ENCODE results near the gene RMDN2.
"Not testable (repeated sequence)": the region's sequence is repeated elsewhere in the genome, so short reads cannot be mapped to it uniquely, and the experiment has no call there.

Gene RMDN2

DNA sequence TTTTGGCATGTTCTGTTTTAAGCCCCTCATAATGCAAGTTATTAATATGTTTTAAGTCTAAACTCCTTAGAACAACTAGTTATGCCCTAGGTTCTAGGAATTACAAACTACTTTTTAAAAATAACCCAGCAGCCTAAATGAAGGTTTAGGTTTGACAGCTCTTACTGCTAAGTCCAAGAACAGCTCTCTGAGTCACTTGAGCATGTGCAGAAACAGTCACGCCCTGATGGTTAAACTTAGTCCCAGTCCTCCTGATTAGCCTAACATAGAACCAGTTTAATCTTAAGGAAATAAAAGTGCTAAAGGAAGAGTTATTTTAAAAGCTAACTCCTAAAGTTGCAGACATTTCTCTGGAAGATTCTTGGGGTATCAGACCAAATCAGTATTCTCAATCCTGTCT, 72.5 kb downstream of the RMDN2 start:
- no peak for DNase-seq

DNA sequence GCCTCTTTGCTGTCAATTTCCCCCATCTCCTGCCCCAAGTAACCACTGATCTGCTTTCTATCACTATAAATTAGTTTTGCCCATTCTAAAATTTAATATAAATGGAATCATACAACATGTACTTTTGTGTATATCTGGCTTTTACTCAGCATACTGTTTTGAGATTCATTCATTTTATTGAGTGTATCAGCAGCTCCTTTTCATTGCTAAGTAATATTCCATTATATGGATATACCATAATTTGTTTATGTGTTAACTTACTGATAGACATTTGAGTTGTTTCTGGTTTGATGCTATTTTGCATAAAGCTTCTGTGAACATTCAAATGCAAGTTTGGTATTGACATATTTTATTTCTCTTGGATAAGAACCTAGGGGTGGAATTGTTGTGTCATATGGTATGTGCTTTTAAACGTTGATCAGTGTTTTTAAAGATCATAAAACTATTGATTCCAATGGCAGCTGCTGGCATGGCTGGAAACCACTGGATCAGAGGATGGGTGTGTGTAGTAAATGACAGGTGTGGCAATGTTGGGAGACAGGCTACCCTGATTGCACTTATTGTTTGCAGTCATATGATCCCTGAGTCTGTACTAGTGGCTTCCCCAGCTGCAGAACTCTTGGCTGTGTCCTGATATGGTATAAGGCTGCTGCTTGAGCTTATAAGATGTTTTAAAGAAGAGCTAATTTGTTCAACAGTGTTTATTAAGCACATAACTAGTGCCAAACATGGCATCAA, 75.6 kb downstream of the RMDN2 start:
- no peak for DNase-seq

DNA sequence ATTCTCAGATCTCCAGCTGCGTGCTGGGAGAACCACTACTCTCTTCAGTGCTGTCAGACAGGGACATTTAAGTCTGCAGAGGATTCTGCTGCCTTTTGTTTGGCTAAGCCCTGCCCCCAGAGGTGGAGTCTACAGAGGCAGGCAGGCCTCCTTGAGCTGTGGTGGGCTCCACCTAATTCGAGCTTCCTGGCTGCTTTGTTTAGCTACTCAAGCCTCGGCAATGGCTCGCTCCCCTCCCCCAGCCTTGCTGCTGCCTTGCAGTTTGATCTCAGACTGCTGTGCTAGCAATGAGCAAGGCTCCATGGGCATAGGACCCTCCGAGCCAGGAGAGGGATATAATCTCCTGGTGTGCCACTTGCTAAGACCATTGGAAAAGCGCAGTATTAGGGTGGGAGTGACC, 85.1 kb downstream of the RMDN2 start:
- DNase-seq = not testable (repeated sequence)

DNA sequence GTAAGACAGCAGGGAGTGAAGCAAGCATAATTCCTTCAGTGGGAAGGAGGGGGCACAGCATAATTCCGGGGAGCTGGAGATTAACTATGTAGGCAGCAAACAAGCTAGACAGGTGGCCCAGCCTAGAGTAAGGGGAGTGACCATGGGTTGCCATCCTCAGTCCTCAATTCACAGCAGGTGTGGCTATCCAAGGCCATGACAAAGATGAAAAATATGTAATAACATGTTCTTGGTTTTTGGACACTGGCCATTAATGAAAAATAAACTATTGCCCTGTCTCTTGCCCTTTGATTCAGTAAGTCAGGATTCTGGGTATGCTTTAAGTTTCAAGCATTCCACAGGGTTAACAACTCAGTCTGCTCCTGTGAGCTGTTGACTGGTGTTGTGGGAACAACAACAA, 85.9 kb downstream of the RMDN2 start:
- no peak for DNase-seq

DNA sequence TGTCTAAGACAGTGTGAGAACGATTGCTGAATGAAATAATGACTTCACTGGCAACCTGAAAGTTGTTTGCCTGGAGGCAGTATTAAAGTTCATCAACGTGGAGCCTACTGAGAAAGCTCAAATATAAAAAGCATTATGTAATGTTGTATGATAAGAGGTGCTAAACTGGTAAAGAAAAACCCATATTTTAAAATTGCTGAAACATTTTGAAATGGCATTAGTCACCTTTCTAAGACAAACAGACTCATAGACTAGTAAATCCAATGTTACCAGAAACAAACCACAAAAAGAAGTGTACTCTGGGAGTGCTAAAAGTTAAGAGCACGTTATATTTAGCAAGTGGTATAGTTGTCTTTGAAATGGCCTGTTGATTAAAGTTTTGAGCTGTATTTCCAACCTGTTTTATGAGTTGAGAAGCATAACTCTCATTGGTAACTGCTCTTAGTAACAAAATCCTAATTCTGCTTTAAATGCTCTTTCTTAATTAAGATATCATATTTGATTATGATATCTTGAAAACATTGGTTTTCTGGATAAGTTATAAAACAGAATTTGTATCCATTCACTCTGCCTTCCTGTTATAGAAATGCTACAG, 88.2 kb downstream of the RMDN2 start:
- no peak for DNase-seq

DNA sequence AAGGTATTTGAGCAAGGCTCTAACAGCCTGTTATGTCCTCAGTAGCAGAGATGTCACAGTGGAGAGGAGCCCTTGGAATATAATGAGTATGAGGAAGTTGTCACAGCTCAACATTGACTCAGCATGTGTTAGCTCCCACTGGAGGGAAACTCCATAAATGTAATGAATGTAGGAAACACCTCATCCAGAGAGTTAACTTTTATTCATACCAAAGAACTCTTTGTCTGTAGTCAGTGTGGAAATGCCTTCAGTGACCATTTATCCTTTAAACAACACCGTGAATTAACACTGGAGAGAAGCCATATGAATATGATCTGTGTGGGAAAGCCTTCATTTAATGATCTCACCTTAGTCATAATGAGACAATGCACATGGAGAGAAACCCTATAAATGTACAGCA, 91.1 kb downstream of the RMDN2 start:
- no peak for DNase-seq

DNA sequence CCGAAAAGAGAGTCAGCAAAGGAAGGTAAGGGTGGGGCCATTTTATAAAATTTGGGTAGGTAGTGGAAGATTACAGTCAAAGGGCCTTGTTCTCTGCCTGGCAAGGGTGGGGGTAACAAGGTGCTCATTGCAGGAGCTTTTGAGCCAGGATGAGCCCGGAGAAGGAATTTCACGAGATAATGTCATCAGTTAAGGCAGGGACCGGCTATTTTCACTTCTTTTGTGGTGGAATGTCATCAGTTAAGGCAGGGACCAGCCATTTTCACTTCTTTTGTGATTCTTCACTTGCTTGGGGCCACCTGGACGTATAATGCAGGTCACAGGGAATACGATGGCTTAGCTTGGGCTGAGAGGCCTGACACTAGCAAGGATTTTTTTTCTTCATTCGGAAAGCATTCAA, 92.7 kb downstream of the RMDN2 start:
- DNase-seq = no peak

DNA sequence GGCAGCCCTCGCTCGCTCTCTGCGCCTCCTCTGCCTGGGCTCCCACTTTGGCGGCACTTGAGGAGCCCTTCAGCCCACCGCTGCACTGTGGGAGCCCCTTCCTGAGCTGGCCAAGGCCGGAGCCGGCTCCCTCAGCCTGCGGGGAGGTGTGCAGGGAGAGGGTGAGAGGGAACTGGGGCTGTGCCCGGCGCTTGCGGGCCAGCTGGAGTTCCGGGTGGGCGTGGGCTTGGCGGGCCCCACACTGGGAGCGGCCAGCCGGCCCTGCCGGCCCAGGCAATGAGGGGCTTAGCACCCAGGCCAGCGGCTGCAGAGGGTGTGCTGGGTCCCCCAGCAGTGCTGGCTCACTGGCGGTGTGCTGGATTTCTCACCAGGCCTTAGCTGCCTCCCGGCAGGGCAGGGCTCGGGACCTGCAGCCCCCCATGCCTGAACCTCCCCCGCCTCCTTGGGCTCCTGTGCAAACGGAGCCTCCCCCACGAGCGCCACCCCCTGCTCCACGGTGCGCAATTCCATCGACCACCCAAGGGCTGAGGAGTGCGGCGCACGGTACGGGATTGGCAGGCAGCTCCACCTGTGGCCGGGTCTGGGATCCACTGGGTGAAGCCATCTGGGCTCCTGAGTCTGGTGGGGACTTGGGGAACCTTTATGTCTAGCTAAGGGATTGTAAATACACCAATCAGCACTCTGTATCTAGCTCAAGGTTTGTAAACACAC, 95.4 kb downstream of the RMDN2 start:
- not testable (repeated sequence) for DNase-seq

DNA sequence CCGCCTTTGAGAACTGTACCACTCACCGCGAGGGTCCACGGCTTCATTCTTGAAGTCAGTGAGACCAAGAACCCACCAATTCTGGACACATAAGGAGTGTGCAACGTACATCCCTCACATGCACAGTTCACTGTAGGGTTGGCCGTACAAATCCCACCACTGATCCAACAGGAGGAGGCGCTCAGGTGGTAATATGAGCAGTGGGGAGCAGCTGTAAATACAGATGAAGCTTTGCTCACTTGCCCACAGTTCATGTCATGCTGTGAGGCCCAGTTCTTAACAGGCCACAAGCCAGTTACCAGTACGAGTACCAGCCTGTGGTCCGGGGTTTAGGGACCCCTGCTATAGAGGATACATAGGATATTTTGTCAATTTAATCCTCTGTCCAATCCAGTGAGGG, 96.5 kb downstream of the RMDN2 start:
- no peak for DNase-seq

DNA sequence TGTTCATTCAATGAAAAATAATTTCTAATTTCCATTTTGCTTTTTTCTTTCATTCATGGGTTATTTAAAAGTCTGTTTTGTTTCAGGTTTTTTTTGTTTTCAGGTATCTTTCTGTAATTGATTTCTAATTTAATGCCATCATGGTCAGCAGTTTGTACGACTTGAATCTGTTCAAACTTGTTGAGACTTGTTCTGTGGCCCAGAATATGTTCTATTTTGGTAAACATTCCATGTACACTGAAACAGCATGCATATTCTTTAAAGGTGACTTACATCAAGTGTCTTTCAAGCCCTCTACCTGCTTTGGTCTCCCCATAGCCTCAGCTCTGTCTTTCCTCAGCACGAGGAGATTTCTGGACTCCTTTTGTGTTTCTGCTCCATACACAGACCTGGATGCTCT, 101.8 kb downstream of the RMDN2 start:
- no peak for DNase-seq

DNA sequence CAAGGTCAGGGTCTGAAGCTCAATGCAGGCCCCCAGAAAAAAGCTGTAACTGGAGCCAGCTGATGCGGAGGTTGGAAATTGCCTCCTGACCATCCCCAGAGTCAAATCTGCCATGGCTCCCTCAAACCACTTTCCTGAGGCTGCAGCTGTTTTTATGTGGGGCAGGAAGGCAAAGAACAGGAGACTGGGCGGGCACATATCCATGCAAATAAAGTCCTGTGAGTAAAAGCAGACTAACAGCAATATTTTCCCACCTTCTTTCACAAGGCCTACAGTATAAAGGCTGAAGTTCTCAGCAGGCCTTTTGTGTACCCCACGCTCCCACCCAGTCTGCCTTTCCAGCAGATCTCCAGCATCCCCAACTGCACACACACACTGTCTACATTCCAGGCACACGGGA, 103.7 kb downstream of the RMDN2 start:
- DNase-seq = no peak

DNA sequence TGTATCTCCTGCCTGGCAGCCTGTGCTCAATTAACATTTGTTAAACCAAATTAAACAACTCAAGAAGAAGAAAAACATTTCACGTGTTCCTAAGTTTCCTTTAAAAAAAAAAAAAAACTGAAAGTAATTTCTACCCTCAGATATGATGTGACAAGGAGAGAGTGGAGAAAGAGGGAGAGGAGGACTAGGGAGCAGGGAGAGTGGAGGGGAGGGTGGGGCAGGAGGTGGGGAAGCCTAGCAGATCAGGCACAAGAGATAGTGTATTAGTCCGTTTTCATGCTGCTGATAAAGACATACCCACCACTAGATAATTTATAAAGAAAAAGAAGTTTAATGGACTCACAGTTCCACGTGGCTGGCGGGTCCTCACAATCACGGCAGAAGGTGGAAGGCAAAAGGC, 104.4 kb downstream of the RMDN2 start:
- DNase-seq = no peak

DNA sequence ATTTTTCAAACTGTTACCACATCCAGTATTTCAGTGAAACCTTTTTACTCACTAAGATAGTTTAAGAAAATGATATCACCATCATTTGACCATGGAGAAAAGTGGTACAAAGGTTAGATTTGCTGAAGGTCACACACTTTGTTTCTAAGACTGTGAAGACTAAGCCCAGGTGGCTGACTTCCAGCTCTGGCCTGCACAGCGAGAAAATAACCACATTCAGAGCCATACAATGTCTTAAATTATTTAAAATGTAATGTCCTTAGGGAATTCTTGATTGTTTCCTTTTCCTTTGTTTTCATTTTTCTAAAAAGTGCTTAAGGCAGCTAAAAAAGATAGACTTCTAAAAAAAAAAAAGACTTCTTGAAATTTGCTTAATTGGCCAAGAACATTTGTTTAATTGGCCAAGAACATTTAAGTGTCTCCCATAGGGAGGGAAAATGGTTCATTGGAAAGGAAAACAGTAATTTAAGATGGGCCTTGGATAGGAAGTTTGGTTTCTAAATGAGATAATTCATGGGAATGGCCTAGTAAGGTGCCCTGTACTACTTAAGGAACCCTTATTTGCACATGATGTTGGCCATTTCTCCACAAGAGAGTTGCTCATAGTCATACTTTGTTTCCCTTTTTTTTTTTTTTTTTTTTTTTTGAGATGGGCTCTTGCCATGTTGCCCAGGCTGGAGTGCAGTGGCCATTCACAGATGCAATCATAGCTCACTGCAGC, 105.7 kb downstream of the RMDN2 start:
- no peak for DNase-seq

DNA sequence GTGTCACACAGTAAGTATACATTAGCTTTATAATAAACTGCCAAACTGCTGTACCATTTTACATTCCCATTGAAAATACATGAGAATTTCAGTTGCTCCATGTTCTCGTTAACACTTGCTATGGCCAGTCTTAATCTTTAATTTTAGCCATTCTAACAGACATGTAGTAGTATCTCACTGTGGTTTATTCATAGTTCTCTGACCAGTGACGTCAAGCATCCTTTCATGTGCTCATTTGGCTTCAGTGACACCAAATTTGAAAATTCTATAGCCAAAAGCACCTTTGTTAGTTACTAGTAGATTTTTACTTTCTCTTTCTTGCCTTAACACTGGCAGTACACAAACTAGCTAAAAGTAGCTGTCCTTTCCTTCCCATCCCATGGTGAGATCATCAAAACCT, 107.9 kb downstream of the RMDN2 start:
- DNase-seq = no peak

DNA sequence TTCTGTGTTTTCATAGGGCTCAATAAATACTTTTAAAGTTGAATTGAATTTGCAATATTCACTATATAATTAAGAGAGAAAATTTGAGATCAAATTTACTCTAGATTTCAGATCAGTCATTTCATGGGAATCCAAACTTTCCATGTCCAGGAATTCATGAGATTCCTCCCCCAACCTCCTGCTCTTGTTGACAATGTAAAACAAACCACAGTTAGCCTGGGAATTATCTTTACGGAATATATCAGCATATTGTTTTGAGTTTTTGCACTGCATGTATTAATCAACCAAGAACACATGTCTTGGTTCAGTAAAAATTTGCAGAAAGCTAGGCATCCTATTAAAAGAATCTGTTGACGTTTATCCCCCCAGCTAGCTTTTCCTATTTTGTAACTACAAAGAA, 108.6 kb downstream of the RMDN2 start:
- no peak for DNase-seq

DNA sequence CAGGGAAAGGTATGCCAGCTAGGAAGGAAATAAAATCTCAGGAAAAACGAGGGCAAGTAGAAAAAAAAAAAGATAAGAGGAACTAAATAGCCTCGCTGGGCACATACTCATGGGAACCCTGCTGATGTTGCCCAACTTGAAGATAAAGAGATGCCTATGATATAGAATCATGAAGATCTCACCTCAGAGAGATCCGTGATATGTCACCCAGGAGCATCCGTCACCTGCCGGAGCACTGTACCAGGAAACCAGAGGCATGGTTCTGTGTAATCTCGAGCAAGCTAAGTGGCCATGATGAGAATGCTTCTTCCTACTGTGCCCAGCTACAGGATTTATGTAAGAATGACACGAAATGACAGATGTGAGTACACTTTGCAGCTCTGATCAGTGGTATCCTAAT, 110.9 kb downstream of the RMDN2 start:
- no peak for DNase-seq

DNA sequence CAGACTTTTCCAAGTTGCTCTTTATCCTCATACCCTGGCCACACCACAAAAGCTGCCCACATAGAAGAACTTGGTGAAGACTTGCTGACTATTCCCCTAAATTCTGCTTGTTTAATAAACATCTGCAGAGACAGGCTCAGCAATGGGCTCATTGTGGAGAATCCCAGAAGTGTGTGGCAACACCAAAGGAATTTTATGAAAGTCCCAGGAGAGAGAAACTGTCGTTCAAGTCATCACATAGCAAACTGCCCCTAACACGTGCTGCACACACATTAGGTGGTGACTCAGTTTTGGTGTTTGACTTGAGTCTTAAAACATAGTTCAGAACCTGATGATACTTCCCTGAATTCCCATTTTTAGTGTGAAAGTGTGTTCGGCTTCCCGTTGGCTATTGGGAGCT, 112.2 kb downstream of the RMDN2 start:
- no peak for DNase-seq

DNA sequence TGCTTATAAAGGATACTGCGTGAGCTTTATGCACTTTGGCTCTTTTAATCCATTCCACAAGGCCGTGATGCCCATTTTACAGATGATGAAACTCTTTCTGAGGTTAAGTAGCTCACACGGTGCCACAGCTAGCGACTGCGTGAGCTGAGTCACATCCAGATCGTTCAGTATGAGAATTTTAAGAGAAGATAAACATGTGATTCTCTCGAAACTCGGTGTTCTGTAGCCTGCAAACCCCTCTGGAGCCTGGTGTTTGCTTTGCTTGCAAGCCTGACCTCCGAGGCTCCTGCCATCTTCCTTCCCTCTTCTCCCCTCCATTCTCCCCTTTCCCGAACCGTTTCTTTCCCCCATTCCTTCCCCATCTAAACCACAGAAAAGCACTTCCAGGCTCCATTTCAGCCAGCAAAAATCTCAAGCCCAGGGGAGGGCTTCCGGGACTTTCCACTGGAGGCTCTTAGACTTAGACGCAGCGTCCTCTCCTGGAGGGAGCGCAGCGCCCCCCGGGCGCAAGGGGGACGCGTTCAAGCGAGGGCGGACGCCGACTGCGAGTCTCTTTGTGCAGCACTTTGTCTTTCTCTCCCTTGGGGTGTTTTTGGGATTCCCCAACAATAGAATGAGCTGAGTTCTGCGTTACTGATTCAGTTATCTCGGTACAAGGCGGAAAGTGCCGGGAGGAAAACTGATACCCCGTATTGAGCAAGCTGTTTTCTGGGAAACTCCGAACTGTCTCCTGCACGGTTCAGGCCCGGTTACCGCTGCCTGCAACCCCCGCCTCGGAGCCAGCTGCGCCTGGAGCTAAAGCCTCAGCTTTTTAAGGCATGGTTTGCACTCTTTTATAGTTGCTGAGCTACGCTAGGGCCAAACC, 112.9 kb downstream of the RMDN2 start:
- peak; percentile 48 for DNase-seq

DNA sequence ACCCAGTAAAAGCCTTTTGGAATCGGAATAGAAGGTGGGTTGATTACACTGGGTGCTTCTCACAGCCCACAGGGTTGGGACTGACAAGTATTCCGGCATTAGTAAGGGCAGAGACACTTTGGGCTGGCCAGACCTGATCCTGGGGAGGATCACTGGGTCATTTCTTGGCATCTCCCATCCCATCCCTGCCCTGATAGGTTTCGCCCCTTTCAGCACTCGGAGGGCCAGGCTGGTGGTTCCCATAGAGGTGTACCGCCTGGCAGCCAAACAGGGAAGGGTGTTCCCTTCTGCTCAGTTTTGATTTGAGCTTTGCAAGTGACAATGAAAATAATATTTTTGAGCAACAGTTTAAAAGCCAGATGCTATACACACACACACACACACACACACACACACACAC, 113.6 kb downstream of the RMDN2 start:
- DNase-seq = no peak

DNA sequence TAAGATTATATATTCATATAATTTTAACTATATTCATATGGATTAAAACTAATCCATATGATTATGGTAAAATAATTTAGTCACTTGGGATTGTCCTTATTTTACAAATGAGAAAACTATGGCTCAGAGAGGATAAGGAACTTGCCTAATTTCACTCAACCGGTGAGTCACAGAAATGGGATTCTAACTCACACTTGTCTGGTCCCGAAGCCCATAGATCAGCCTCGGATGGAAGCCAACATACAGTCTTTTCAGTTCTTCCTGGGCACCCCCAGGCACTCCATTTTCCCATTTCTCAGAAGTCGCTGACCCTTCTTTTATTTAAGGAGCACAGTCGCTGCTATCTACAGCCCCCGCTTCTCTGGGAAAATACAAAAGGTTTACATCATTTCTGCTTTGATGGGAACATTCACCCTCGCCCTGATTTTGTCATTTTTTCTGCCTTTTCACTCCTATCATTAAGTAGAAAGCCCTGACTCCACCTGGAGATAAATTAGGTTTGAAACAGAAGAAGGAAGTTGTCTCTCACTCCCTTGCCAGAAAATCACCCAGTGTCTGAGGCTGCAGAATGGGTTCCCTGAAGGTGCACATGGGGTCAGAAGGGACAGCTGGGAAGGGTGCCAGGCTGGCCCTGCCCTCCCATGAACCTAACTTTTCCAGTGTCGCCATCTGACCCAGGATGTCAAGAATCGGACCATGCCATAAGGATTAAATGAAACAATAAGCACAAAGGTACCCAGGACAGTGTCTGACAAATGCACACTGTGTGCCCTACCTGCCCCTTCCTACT, 114.2 kb downstream of the RMDN2 start:
- DNase-seq = no peak

DNA sequence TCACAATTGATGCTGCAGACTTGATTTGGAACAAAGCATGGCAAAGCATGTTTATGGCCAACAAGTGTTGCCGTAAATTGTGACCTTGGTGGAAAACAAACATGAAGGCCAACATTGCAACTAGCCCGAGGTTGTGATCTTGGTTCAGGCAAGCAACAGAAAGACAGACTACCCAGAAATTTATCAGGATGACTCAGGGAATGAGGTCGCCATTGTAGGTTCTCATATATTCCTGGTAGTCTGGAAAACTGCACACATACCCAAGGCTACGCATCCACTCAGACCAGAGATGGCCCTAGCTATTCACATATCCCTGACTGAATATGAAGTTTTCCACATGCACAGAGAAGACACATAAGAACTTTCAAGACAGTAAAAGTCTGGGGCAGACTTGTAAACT, 120.7 kb downstream of the RMDN2 start:
- no peak for DNase-seq

DNA sequence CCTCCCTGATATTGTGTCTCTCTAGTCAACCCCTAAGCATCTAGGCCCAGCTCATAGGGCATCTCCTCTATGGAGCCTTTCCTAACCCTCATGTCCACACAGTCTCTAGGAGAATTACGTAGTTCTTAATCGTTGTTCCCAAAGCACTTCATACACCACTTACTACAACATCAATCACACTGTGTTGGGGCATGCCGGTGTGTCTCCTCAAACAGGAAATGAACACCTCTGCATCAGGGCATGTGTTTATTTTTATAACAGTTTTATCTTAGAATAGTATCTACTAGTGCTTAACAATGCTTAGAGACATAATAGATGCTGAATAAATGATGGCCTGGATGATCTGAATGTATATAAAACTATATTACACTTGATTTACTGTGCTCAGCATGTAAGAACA, 131.1 kb downstream of the RMDN2 start:
- DNase-seq = no peak
